ENCODE data around the gene CRELD2.
A peak's percentile ranks its signal among the peaks of the same experiment; 100 is the strongest.

Gene CRELD2

DNA sequence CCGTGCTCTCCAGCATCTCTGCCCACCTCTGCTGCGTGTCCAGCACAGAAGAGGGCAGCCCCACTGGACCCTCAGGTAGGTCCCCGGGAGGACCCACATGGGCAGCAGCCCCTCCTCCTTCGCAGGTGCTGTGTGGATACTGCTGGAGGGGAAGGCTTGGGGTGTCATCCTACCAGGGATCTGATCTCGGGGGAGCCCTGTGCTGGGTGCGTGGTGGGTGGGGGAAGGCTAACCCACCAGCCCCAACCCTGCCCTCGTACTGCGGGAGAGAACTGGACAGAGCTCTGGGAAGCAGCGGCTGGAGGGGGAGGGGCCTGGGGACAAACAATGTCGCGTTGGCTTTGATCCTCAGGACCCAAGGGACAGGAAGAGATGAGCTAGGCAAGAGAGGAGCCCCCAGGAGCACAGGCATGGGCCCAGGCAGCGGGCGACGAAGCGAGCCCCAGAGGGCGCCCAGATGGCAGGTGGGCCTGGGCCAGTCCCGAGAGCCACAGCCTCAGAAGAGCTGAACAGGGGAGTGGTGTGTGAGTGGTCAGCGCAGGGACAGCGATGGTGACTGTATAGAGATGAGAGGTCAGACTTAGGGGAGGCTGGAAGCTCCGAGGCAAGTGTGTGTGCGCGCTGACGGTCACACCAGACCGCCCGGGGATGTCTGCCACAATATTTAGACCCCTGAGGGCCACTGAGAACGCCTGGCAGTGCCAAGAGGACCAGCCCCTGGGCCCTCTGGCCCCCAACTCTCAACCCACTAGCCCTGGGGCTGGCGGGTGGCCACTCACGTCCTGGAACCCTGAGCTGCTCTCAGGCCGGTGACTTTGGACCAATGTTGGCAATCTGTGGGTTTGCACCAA lies 40.7 kb downstream of the CRELD2 start:
- TF ChIP-seq, protein P1, sequence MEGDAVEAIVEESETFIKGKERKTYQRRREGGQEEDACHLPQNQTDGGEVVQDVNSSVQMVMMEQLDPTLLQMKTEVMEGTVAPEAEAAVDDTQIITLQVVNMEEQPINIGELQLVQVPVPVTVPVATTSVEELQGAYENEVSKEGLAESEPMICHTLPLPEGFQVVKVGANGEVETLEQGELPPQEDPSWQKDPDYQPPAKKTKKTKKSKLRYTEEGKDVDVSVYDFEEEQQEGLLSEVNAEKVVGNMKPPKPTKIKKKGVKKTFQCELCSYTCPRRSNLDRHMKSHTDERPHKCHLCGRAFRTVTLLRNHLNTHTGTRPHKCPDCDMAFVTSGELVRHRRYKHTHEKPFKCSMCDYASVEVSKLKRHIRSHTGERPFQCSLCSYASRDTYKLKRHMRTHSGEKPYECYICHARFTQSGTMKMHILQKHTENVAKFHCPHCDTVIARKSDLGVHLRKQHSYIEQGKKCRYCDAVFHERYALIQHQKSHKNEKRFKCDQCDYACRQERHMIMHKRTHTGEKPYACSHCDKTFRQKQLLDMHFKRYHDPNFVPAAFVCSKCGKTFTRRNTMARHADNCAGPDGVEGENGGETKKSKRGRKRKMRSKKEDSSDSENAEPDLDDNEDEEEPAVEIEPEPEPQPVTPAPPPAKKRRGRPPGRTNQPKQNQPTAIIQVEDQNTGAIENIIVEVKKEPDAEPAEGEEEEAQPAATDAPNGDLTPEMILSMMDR (IDR thresholded peaks at IDR 0.05; ENCODE audit: borderline replicate concordance, insufficient read depth, low read depth, low read length) = no peak
- no peak overlapping the region for H3K4me3 ChIP-seq (ENCODE audit: low read depth, low read length)

DNA sequence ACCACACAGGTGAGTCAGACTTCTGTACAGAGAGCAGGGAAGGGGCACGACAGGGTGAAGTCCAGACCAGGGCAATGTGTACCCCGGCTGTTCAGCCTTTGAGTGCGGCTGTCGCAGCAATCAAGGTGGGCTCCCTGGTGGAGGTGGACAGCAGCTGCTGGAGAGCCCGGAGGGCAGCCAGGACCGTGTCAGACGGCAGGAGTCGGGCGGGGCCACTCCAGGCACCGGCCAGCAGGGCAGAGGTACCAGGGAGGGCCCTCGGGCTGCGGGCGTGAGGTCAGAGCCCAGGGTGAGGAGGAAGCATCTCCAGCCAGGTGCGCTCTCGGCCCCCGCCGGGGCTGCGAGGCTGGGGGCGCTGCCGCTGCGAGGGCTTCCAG lies 41.3 kb downstream of the CRELD2 start:
- TF ChIP-seq, protein P1 (IDR thresholded peaks at IDR 0.05; ENCODE audit: borderline replicate concordance, insufficient read depth, low read depth, low read length) = 0 out of 2 replicates have a peak, but pooled peaks have one; percentile 3
- peak overlapping the region; percentile 94 for H3K4me3 ChIP-seq (ENCODE audit: low read depth, low read length)

DNA sequence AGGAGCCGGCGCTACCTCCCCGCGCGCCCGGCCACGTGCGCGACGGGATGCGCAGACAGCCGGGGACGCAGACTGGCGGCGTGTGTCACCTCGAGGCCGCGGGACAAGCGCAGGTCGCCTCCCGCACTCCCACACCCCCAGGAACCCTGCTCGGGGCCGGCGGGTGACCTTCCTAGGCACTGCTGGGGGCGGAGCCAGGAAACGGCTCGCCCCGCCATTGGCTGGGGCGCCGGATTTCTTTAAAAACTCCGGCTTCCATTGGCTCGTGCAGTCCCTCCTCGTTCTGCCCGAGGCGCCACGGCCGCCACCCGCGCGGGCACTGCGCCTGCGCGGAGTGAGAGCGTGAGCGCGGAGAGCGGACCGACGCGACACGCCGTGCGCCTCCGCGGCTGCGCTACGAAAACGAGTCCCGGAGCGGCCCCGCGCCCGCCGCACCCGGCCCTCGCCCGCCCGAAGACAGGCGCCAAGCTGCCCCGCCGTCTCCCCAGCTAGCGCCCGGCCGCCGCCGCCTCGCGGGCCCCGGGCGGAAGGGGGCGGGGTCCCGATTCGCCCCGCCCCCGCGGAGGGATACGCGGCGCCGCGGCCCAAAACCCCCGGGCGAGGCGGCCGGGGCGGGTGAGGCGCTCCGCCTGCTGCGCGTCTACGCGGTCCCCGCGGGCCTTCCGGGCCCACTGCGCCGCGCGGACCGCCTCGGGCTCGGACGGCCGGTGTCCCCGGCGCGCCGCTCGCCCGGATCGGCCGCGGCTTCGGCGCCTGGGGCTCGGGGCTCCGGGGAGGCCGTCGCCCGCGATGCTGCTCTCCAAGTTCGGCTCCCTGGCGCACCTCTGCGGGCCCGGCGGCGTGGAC lies 41.9 kb downstream of the CRELD2 start, which contains the start of gene PIM3:
Gene PIM3, plus strand, starts transcription at position 614 of the 846 bp plus-strand sequence. Its CDS starts 176 bp downstream, at position 790.
- TF ChIP-seq, protein P1 (IDR thresholded peaks at IDR 0.05; ENCODE audit: borderline replicate concordance, insufficient read depth, low read depth, low read length) = no peak
- peak within 1 kb of the TSS; percentile 94 for H3K4me3 ChIP-seq (ENCODE audit: low read depth, low read length)

DNA sequence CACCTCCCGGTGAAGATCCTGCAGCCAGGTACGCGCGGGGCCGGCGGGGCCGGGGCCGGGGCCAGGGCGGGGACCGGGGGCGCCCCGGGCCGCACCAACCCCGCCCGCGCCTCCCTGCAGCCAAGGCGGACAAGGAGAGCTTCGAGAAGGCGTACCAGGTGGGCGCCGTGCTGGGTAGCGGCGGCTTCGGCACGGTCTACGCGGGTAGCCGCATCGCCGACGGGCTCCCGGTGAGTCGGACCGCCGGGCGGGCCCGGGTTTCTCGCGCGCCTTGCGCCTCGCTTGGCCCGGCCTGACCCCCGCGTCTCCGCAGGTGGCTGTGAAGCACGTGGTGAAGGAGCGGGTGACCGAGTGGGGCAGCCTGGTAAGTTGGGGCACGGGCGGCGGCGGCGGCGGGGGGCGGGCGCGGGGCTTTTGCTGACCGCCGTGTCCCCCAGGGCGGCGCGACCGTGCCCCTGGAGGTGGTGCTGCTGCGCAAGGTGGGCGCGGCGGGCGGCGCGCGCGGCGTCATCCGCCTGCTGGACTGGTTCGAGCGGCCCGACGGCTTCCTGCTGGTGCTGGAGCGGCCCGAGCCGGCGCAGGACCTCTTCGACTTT lies 42.7 kb downstream of the CRELD2 start:
- TF ChIP-seq, protein P1 (IDR thresholded peaks at IDR 0.05; ENCODE audit: borderline replicate concordance, insufficient read depth, low read depth, low read length) = no peak
- H3K4me3 ChIP-seq (ENCODE audit: low read depth, low read length) = peak overlapping the region; percentile 94

DNA sequence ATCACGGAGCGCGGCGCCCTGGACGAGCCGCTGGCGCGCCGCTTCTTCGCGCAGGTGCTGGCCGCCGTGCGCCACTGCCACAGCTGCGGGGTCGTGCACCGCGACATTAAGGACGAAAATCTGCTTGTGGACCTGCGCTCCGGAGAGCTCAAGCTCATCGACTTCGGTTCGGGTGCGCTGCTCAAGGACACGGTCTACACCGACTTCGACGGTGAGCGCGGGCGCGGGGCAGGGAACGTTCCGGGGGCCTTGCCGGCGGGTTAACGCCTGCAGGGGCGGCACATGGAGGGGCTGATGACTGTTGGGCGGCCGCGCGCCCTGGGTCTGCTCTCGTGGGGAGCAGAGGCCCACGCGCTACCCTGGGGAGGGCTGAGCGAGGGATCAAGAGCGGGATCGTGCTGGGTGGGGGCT lies 43.2 kb downstream of the CRELD2 start:
- H3K4me3 ChIP-seq (ENCODE audit: low read depth, low read length) = peak overlapping the region; percentile 94
- TF ChIP-seq, protein P1 (IDR thresholded peaks at IDR 0.05; ENCODE audit: borderline replicate concordance, insufficient read depth, low read depth, low read length) = no peak

DNA sequence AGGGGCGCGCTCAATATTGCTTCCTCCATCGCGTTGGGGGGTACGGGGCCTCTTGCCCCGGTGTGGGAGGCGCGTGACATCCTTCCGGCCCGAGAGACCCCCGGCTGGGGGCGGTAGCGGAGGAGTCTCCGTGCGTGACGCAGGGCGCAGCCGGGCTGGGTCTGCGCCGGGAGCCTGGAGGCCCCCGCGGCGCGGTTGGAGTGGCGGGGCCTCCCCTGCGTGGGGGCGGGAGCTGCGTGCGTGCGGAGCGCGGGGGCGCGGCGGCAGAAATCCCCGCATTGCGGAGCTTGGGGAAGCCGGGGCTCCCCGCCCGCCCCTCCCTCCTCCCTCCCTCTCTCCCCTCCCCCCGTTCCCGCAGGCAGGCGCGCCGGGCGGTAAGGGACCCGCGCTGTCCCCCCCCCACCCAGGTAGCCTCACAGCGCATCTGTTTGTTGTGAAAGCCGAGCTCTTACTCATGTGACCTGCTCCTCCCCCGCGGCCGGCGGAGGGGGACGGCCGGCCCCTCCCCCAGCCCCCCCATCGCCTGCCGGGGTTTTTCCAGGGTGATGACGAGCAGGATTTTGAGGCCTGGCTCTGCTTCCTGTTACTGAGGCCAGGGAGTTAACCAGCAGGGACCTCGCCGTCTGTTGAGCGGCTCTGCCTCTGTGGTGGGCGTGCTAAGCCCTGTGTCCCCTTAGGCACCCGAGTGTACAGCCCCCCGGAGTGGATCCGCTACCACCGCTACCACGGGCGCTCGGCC lies 43.7 kb downstream of the CRELD2 start:
- TF ChIP-seq, protein P1 (IDR thresholded peaks at IDR 0.05; ENCODE audit: borderline replicate concordance, insufficient read depth, low read depth, low read length) = no peak

More for the DNA sequence above, 43.7 kb downstream of the CRELD2 start:
- H3K4me3 ChIP-seq (ENCODE audit: low read depth, low read length) = peak overlapping the region; percentile 94

All from GM12875 (cell line).